ENCODE results near the gene SH3RF1.

Gene SH3RF1

DNA sequence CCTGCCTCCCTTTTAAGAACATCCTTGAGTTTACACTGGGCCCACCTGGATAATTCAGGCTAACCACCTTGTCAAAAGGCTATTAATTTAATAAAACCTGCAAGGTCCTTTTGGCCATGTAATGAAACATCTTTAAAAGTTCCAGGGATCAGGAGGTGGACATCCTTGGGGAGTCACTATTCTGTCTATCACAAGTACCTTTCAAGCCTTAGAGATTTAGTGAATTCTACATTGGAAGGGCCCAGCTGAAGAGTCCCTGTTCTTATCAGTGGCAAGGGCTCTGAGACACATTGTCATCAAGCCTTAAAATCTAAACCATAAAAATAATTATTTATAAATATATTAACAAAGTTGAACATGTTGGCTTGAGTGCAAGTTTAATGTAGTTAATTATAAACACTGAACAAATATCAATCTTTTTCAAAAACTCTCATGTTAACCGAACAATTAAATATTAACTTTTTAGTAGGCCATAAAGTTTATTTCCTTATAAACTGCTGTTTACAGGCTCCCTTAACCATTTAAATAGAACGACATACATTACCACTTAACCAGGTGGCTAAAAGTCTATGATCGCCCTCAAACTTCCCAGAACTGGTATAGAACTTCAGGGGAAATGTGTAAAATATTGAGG lies 156.3 kb downstream of the SH3RF1 start:
- no peak overlapping the region for H3K4me3 ChIP-seq (ENCODE audit: low read depth, low read length)
- no peak for TF ChIP-seq CTCF (IDR thresholded peaks at IDR 0.05; ENCODE audit: low read depth, low read length, missing control alignments)
- DNase-seq (ENCODE audit: low read depth), result no peak
- in situ Hi-C loops (cut with HindIII; ENCODE audit: low sequenced_read_pairs), result no loop called here

GRCh38 chr4:169110633-169111032 lies 160.1 kb downstream of the SH3RF1 start:
- in situ Hi-C loops (cut with HindIII; ENCODE audit: low sequenced_read_pairs), result no loop called here
- TF ChIP-seq CTCF (IDR thresholded peaks at IDR 0.05; ENCODE audit: low read depth, low read length, missing control alignments), result no peak
- no peak for DNase-seq (ENCODE audit: low read depth)
- H3K4me3 ChIP-seq (ENCODE audit: low read depth, low read length), result no peak overlapping the region

- in situ Hi-C loops (cut with HindIII; ENCODE audit: low sequenced_read_pairs), result no loop called here
These were observed 161.6 kb downstream of the SH3RF1 start for GRCh38 chr4:169109035-169109675.

DNA sequence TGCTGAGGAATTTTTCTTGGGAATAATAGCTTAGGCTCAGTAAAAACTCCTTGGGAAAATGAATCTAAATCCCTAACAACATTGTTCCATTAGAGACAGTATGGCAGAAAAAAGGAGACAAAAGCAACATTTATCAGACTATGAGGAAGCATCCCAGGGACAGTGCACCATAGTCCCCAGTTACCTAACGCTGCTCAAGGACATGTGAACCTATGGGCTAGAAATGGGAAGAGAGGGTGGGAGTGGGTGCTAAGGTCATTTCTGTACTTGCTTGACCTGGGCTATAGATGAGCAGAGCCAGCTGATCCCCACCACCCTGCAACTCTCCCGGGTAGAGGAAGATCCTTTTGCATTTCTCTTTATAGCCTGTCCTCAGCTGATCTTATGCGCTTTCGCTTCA lies 162.5 kb downstream of the SH3RF1 start:
- H3K4me3 ChIP-seq (ENCODE audit: low read depth, low read length), result no peak overlapping the region
- DNase-seq (ENCODE audit: low read depth), result no peak
- in situ Hi-C loops (cut with HindIII; ENCODE audit: low sequenced_read_pairs), result no loop called here
- TF ChIP-seq CTCF (IDR thresholded peaks at IDR 0.05; ENCODE audit: low read depth, low read length, missing control alignments), result no peak

More at GRCh38 chr4:169109035-169109675, 161.6 kb downstream of the SH3RF1 start:
- H3K4me3 ChIP-seq (ENCODE audit: low read depth, low read length), result no peak overlapping the region
- TF ChIP-seq CTCF (IDR thresholded peaks at IDR 0.05; ENCODE audit: low read depth, low read length, missing control alignments), result no peak
- no peak for DNase-seq (ENCODE audit: low read depth)

DNA sequence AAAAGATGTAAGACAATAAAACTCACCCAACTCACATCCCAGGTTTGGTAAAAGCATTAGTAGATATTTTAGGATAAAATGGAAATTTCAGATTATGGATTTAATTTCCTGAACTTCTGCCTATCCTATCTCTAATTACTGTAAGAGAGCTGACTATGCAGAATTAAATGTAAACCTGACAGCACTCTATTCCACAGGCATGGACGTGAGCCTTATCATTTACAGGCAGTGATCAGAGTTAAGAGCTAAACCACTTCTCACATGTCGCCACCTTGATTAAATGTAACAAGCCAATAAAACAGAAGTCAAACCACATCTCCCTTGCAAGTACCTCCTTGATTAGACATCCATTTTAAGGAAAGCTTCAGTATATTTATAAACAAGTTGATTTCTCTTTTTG lies 163.2 kb downstream of the SH3RF1 start:
- H3K4me3 ChIP-seq (ENCODE audit: low read depth, low read length), result no peak overlapping the region
- no peak for DNase-seq (ENCODE audit: low read depth)
- in situ Hi-C loops (cut with HindIII; ENCODE audit: low sequenced_read_pairs), result no loop called here
- no peak for TF ChIP-seq CTCF (IDR thresholded peaks at IDR 0.05; ENCODE audit: low read depth, low read length, missing control alignments)

DNA sequence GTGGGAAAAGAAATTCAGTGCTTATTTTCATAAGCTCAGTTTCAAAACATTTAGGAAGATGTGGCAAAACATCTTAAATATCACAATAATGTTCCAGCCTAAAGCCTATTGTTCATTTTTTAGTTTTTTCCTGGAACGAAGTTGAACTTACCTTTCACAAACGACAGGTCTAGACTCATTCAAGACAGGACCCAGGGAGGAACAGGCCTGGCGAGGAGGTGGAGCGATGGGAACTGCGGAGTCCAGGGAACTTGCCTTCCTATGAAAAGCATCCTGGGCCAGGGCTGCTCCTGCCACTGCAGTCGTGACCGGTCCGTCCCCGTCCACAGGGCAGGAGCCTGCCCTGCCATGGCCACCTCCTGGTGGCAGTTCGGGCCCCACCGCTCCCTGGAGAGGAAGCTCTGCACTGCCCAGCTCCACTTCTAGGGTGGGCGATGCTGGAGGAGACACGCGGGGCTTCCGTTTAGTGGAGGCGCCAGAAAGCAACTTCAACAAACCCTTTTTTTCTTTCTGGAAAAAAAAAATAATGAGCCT lies 164.0 kb downstream of the SH3RF1 start:
- in situ Hi-C loops (cut with HindIII; ENCODE audit: low sequenced_read_pairs), result no loop called here
- H3K4me3 ChIP-seq (ENCODE audit: low read depth, low read length), result no peak overlapping the region
- no peak for DNase-seq (ENCODE audit: low read depth)
- no peak for TF ChIP-seq CTCF (IDR thresholded peaks at IDR 0.05; ENCODE audit: low read depth, low read length, missing control alignments)
